CD4-positive, alpha-beta memory T cell (primary cell): Measurements from ENCODE around the gene ADIPOR2. TPM values are rescaled to one million over a fixed set of nuclear protein-coding genes. Genes with fewer than 3 reads are reported as not detected.
A peak's percentile ranks its signal among the peaks of the same experiment; 100 is the strongest.

ENCODE experiments used
- CTCF ChIA-PET: fragments of 350-600 bp; sonication (Branson Sonifier 250); formaldehyde crosslinking; loops from one replicate; lab custom pipeline; 2021; ENCODE audit warnings: inconsistent platforms; ENCODE audit not compliant: partially characterized antibody; lab: Charles Lee
- POLR2A ChIA-PET: fragments of 350-600 bp; sonication (Branson Sonifier 250); formaldehyde crosslinking; loops from one replicate; lab custom pipeline; 2021; ENCODE audit not compliant: partially characterized antibody; lab: Charles Lee
- DNase-seq, 5 donors: peaks; one replicate each; pipeline versions ENCODE4 v3.0.0 to v3.0.0-alpha.2; 2020 to 2022; ENCODE audit warnings: mixed read lengths in 1 of 5
- H3K27ac ChIP-seq: one replicate; pipeline ENCODE4 v1.7.0; 2013; ENCODE audit warnings: low read depth, low read length
- H3K27me3 ChIP-seq: 2 replicates; pipeline ENCODE4 v1.7.0; 2013; ENCODE audit warnings: mild to moderate bottlenecking, low read length, moderate library complexity; ENCODE audit not compliant: insufficient read depth
- H3K36me3 ChIP-seq: 2 replicates; pipeline ENCODE4 v1.7.0; 2013; ENCODE audit warnings: mild to moderate bottlenecking, low read length, moderate library complexity; ENCODE audit not compliant: insufficient read depth
- H3K4me1 ChIP-seq: 2 replicates; pipeline ENCODE4 v1.7.0; 2013; ENCODE audit warnings: mild to moderate bottlenecking, low read length, moderate library complexity; ENCODE audit not compliant: insufficient read depth
- H3K4me3 ChIP-seq, 2 donors: one replicate each; pipeline ENCODE4 v1.7.0; 2013; ENCODE audit warnings: low read length in 2 of 2, mild to moderate bottlenecking in 1 of 2
- H3K9me3 ChIP-seq, 2 donors: one replicate each; pipeline ENCODE4 v1.7.0; 2013; ENCODE audit warnings: low read length in 2 of 2, control low read depth in 1 of 2; ENCODE audit not compliant: control insufficient read depth in 1 of 2
- H3K27ac Mint-ChIP-seq, 7 donors: one replicate each; pipeline ENCODE4 v1.8.0; 2020 to 2021; ENCODE audit warnings: mixed read lengths in 7 of 7, mild to moderate bottlenecking in 6 of 7, inconsistent platforms in 3 of 7, moderate library complexity in 3 of 7
- H3K27me3 Mint-ChIP-seq, 2 donors: one replicate each; pipeline ENCODE4 v1.8.0; 2020 to 2021; ENCODE audit warnings: mixed read lengths in 2 of 2
- H3K36me3 Mint-ChIP-seq, 2 donors: one replicate each; pipeline ENCODE4 v1.8.0; 2020 to 2021; ENCODE audit warnings: mixed read lengths in 2 of 2, inconsistent platforms in 1 of 2, mild to moderate bottlenecking in 1 of 2
- H3K4me1 Mint-ChIP-seq, 4 donors: one replicate each; pipeline ENCODE4 v1.8.0; 2020 to 2021; ENCODE audit warnings: mixed read lengths in 4 of 4, mild to moderate bottlenecking in 1 of 4
- H3K4me3 Mint-ChIP-seq, 8 donors: one replicate each; pipeline ENCODE4 v1.8.0; 2020 to 2021; ENCODE audit warnings: mixed read lengths in 8 of 8, mild to moderate bottlenecking in 7 of 8, moderate library complexity in 6 of 8, inconsistent platforms in 3 of 8
- H3K9me3 Mint-ChIP-seq, 8 donors: one replicate each; pipeline ENCODE4 v1.8.0; 2020 to 2021; ENCODE audit warnings: mixed read lengths in 8 of 8, mild to moderate bottlenecking in 5 of 8, inconsistent platforms in 3 of 8, moderate library complexity in 1 of 8
- intact Hi-C: fragments of 100-400 bp; cut with micrococcal nuclease; formaldehyde crosslinking; loops from one replicate; pipeline ENCODE4 v1.15.1; 2023
- polyA plus RNA-seq, 2 donors: library from polyadenylated mRNA; unstranded; fragments of 300-500 nt; fragmentation: Illumina TruSeq; gene quantifications; one replicate each; pipeline ENCODE4 v1.2.3, GENCODE V29; 2021
- total RNA-seq, 2 experiments: library from RNA; stranded (reverse); gene quantifications; one replicate each; pipeline ENCODE4 v1.2.3, GENCODE V29; 2021

Gene ADIPOR2
- total and polyA plus RNA-seq, 4 experiments from 2014 or later, result 1.8 to 36.2 (median 19.6) TPM

- intact Hi-C loops, result loop anchor here (5.0 kb wide), 1 partner anchor 107 kb away; the partner anchor contains the start of gene CACNA2D4
Observed at GRCh38 chr12:1810201-1810930, 119.5 kb downstream of the ADIPOR2 start.

GRCh38 chr12:1810931-1811280, 120.0 kb downstream of the ADIPOR2 start:
- H3K4me3 Mint-ChIP-seq, result peak overlapping the region; percentile 38 to 84 (median 75)
- no peak for DNase-seq
- peaks cover 2 to 3% of the 10 kb centered on the region in 2 donors for H3K27me3 Mint-ChIP-seq
- peak overlapping the region in 5 of 7 donors; percentile 31 to 93 (median 55) for H3K27ac Mint-ChIP-seq
- intact Hi-C loops, result loop anchor here (5.0 kb wide), 1 partner anchor 106 kb away; the partner anchor contains the start of gene CACNA2D4
- no peaks in the 10 kb centered on the region for H3K27me3 ChIP-seq
- peaks cover 0 to 4% (median 0%) of the 10 kb centered on the region in 8 donors for H3K9me3 Mint-ChIP-seq
- peak overlapping the region; percentile 48 for H3K27ac ChIP-seq
- peaks cover 3 to 35% (median 13%) of the 10 kb centered on the region in 4 donors for H3K4me1 Mint-ChIP-seq
- H3K9me3 ChIP-seq, result no peaks in the 10 kb centered on the region
- H3K4me1 ChIP-seq, result peaks cover 29% of the 10 kb centered on the region
- H3K36me3 Mint-ChIP-seq, result no peaks in the 10 kb centered on the region
- ChIA-PET POLR2A (interaction anchor here (0.8 kb wide), 1 partner anchor 14 kb away, joined by 3 read pairs; no protein-coding TSS in a partner anchor), CTCF (interaction anchor here (1.1 to 2.5 kb wide), 2 partner anchors 20 to 129 kb away, joined by 3 to 8 read pairs; no protein-coding TSS in a partner anchor)
- no peaks in the 10 kb centered on the region for H3K36me3 ChIP-seq
- no peak overlapping the region for H3K4me3 ChIP-seq

More at GRCh38 chr12:1810201-1810930, 119.5 kb downstream of the ADIPOR2 start:
- no peaks in the 10 kb centered on the region for H3K36me3 ChIP-seq
- Mint-ChIP-seq H3K4me3 (peak overlapping the region; percentile 0 to 84 (median 75)), H3K27ac (peak overlapping the region; percentile 31 to 93 (median 75)), H3K4me1 (peaks cover 3 to 35% (median 13%) of the 10 kb centered on the region in 4 donors), H3K27me3 (peaks cover 0 to 3% of the 10 kb centered on the region in 2 donors), H3K36me3 (no peaks in the 10 kb centered on the region), H3K9me3 (peaks cover 0 to 4% (median 0%) of the 10 kb centered on the region in 8 donors)
- H3K27ac ChIP-seq, result no peak overlapping the region
- DNase-seq, result no peak
- ChIA-PET POLR2A (no interaction called here), CTCF (interaction anchor here (1.1 to 2.5 kb wide), 2 partner anchors 20 to 129 kb away, joined by 3 to 8 read pairs; no protein-coding TSS in a partner anchor)
- no peaks in the 10 kb centered on the region for H3K9me3 ChIP-seq
- no peak overlapping the region for H3K4me3 ChIP-seq
- H3K27me3 ChIP-seq, result no peaks in the 10 kb centered on the region
- H3K4me1 ChIP-seq, result peaks cover 29% of the 10 kb centered on the region

- Histone ChIP-seq H3K4me3 (no peak overlapping the region), H3K27me3 (no peaks in the 10 kb centered on the region), H3K9me3 (no peaks in the 10 kb centered on the region), H3K27ac (peak overlapping the region; percentile 48), H3K4me1 (peaks cover 29% of the 10 kb centered on the region), H3K36me3 (no peaks in the 10 kb centered on the region)
- peaks cover 0 to 4% (median 0%) of the 10 kb centered on the region in 8 donors for H3K9me3 Mint-ChIP-seq
- ChIA-PET POLR2A (interaction anchor here (0.8 kb wide), 1 partner anchor 14 kb away, joined by 3 read pairs; no protein-coding TSS in a partner anchor), CTCF (interaction anchor here (1.1 to 2.5 kb wide), 2 partner anchors 21 to 128 kb away, joined by 3 to 8 read pairs; no protein-coding TSS in a partner anchor)
- H3K27ac Mint-ChIP-seq, result peak overlapping the region in 6 of 7 donors; percentile 55 to 93 (median 82)
- peaks cover 3% of the 10 kb centered on the region in 2 donors for H3K27me3 Mint-ChIP-seq
- no peaks in the 10 kb centered on the region for H3K36me3 Mint-ChIP-seq
- peaks cover 3 to 35% (median 13%) of the 10 kb centered on the region in 4 donors for H3K4me1 Mint-ChIP-seq
- H3K4me3 Mint-ChIP-seq, result peak overlapping the region; percentile 59 to 84 (median 75)
- DNase-seq, result peak in 2 of 5 donors; percentile 27 to 72
- intact Hi-C loops, result loop anchor here (5.0 kb wide), 1 partner anchor 106 kb away; the partner anchor contains the start of gene CACNA2D4
Observed at GRCh38 chr12:1811281-1811947, 120.5 kb downstream of the ADIPOR2 start.

- H3K27me3 ChIP-seq, result no peaks in the 10 kb centered on the region
- H3K4me3 ChIP-seq, result no peak overlapping the region
- H3K4me1 ChIP-seq, result peaks cover 29% of the 10 kb centered on the region
- Mint-ChIP-seq H3K27ac (peak overlapping the region in 5 of 7 donors; percentile 55 to 93 (median 85)), H3K36me3 (no peaks in the 10 kb centered on the region), H3K27me3 (peaks cover 3 to 5% of the 10 kb centered on the region in 2 donors), H3K9me3 (peaks cover 0 to 4% (median 0%) of the 10 kb centered on the region in 8 donors), H3K4me1 (peaks cover 3 to 35% (median 13%) of the 10 kb centered on the region in 4 donors), H3K4me3 (peak overlapping the region; percentile 59 to 84 (median 75))
- ChIA-PET CTCF (interaction anchor here (2.5 kb wide), 1 partner anchor 128 kb away, joined by 8 read pairs; no protein-coding TSS in a partner anchor), POLR2A (interaction anchor here (0.8 kb wide), 1 partner anchor 15 kb away, joined by 3 read pairs; no protein-coding TSS in a partner anchor)
- intact Hi-C loops, result loop anchor here (5.0 kb wide), 1 partner anchor 105 kb away; the partner anchor contains the start of gene CACNA2D4
- no peak for DNase-seq
- H3K27ac ChIP-seq, result peak overlapping the region; percentile 35
- H3K9me3 ChIP-seq, result no peaks in the 10 kb centered on the region
- H3K36me3 ChIP-seq, result no peaks in the 10 kb centered on the region
Observed at GRCh38 chr12:1811948-1812291, 121.0 kb downstream of the ADIPOR2 start.

GRCh38 chr12:1812650-1813302, 121.9 kb downstream of the ADIPOR2 start:
- no peak overlapping the region for H3K4me3 ChIP-seq
- H3K9me3 ChIP-seq, result no peaks in the 10 kb centered on the region
- no peaks in the 10 kb centered on the region for H3K27me3 ChIP-seq
- POLR2A ChIA-PET, result no interaction called here
- intact Hi-C loops, result loop anchor here (5.0 kb wide), 1 partner anchor 105 kb away; the partner anchor contains the start of gene CACNA2D4
- Mint-ChIP-seq H3K36me3 (no peaks in the 10 kb centered on the region), H3K4me1 (peaks cover 3 to 35% (median 13%) of the 10 kb centered on the region in 4 donors), H3K4me3 (peak overlapping the region in 6 of 8 donors; percentile 14 to 60 (median 50)), H3K27me3 (peaks cover 3 to 5% of the 10 kb centered on the region in 2 donors), H3K9me3 (peaks cover 0 to 4% (median 0%) of the 10 kb centered on the region in 8 donors), H3K27ac (peak overlapping the region; percentile 9 to 85 (median 75))
- no peak for DNase-seq
- peaks cover 29% of the 10 kb centered on the region for H3K4me1 ChIP-seq
- peak overlapping the region; percentile 6 for H3K27ac ChIP-seq
- H3K36me3 ChIP-seq, result no peaks in the 10 kb centered on the region
- CTCF ChIA-PET, result interaction anchor here (2.5 to 3.5 kb wide), 2 partner anchors 127 kb away, joined by 8 to 19 read pairs; no protein-coding TSS in a partner anchor

- H3K27ac Mint-ChIP-seq, result peak overlapping the region in 1 of 7 donors; percentile 68
- H3K4me3 Mint-ChIP-seq, result no peak overlapping the region
- intact Hi-C loops, result loop anchor here (5.0 kb wide), 1 partner anchor 103 kb away; the partner anchor contains the start of gene CACNA2D4
- no peaks in the 10 kb centered on the region for H3K27me3 ChIP-seq
- H3K4me1 Mint-ChIP-seq, result peaks cover 3 to 35% (median 9%) of the 10 kb centered on the region in 4 donors
- no peak overlapping the region for H3K27ac ChIP-seq
- ChIA-PET POLR2A (no interaction called here), CTCF (interaction anchor here (3.5 kb wide), 1 partner anchor 125 kb away, joined by 19 read pairs; no protein-coding TSS in a partner anchor)
- H3K27me3 Mint-ChIP-seq, result peaks cover 6 to 9% of the 10 kb centered on the region in 2 donors
- H3K4me1 ChIP-seq, result peaks cover 20% of the 10 kb centered on the region
- no peak for DNase-seq
- no peaks in the 10 kb centered on the region for H3K9me3 ChIP-seq
- H3K36me3 ChIP-seq, result no peaks in the 10 kb centered on the region
- H3K36me3 Mint-ChIP-seq, result no peaks in the 10 kb centered on the region
- peaks cover 0 to 4% (median 0%) of the 10 kb centered on the region in 8 donors for H3K9me3 Mint-ChIP-seq
- H3K4me3 ChIP-seq, result no peak overlapping the region
Observed at GRCh38 chr12:1814266-1814665, 123.4 kb downstream of the ADIPOR2 start.
